ENCODE results near the gene EIF1AD.

Gene EIF1AD

GRCh38 chr11:65997286-65997685 lies 4.7 kb downstream of the EIF1AD start:
- no peak for DNase-seq

GRCh38 chr11:65992056-65992455 lies 9.9 kb downstream of the EIF1AD start:
- no peak for DNase-seq

GRCh38 chr11:65988791-65989592 lies 13.0 kb downstream of the EIF1AD start:
- DNase-seq: peak; percentile 95

- no peak for DNase-seq
Measured at GRCh38 chr11:65987336-65987735, 14.6 kb downstream of the EIF1AD start.

- DNase-seq: no peak
Measured at GRCh38 chr11:65983589-65983987, 18.4 kb downstream of the EIF1AD start.

GRCh38 chr11:65982824-65983588 lies 19.0 kb downstream of the EIF1AD start:
- DNase-seq: no peak

- DNase-seq: no peak
Measured at GRCh38 chr11:65981972-65982823, 19.8 kb downstream of the EIF1AD start.

GRCh38 chr11:65981101-65981740 lies 20.7 kb downstream of the EIF1AD start:
- no peak for DNase-seq

GRCh38 chr11:65979261-65979759 lies 22.6 kb downstream of the EIF1AD start:
- no peak for DNase-seq

- no peak for DNase-seq
Measured at GRCh38 chr11:65978391-65979238, 23.3 kb downstream of the EIF1AD start.

GRCh38 chr11:65977621-65978390 lies 24.2 kb downstream of the EIF1AD start:
- DNase-seq: no peak

GRCh38 chr11:65976216-65977176 lies 25.5 kb downstream of the EIF1AD start:
- DNase-seq: no peak

GRCh38 chr11:65975771-65976170 lies 26.2 kb downstream of the EIF1AD start:
- no peak for DNase-seq

- no peak for DNase-seq
Measured at GRCh38 chr11:65973439-65974110, 28.4 kb downstream of the EIF1AD start.

- DNase-seq: no peak
Measured at GRCh38 chr11:65972116-65972515, 29.8 kb downstream of the EIF1AD start.

GRCh38 chr11:65968600-65969482 lies 33.1 kb downstream of the EIF1AD start:
- DNase-seq: no peak

GRCh38 chr11:65967329-65967934 lies 34.5 kb downstream of the EIF1AD start:
- no peak for DNase-seq

Data from fibroblast of upper back skin (primary cell).